ENCODE data around the gene SRRM2.

SRRM2 gene

GRCh38 chr16:2752035-2752849, at the start of gene SRRM2:
Gene SRRM2 (plus strand): TSS chr16:2752638. CDS start chr16:2756365, 3,727 bp downstream.
- peaks cover 8 to 50% (median 47%) of the 10 kb centered on the region in 5 donors for H3K4me1 ChIP-seq (ENCODE audit: control insufficient read depth in 5 of 5, insufficient read depth in 5 of 5, low read length in 5 of 5)

GRCh38 chr16:2702871-2703745, 49.3 kb upstream of the SRRM2 start:
- Histone ChIP-seq H3K27ac (ENCODE audit: low read depth, low read length) (no peak overlapping the region), H3K4me1 (ENCODE audit: control insufficient read depth in 5 of 5, insufficient read depth in 5 of 5, low read length in 5 of 5) (no peaks in the 10 kb centered on the region), H3K36me3 (ENCODE audit: control insufficient read depth in 5 of 5, insufficient read depth in 5 of 5, low read length in 5 of 5) (peaks cover 0 to 97% (median 90%) of the 10 kb centered on the region in 5 donors), H3K9ac (ENCODE audit: low read length in 5 of 5) (no peak overlapping the region), H3K9me3 (ENCODE audit: control insufficient read depth in 5 of 5, low read length in 5 of 5) (no peaks in the 10 kb centered on the region), H3K27me3 (ENCODE audit: control insufficient read depth in 5 of 5, insufficient read depth in 4 of 5, low read length in 5 of 5) (no peaks in the 10 kb centered on the region), H3K4me3 (ENCODE audit: low read depth in 1 of 5, low read length in 5 of 5) (no peak overlapping the region)

More at GRCh38 chr16:2752035-2752849, at the start of gene SRRM2:
- peak within 1 kb of the TSS; percentile 94 for H3K27ac ChIP-seq (ENCODE audit: low read depth, low read length)
- H3K36me3 ChIP-seq (ENCODE audit: control insufficient read depth in 5 of 5, insufficient read depth in 5 of 5, low read length in 5 of 5), result peaks cover 0 to 10% (median under 1%) of the 10 kb centered on the region in 5 donors
- H3K27me3 ChIP-seq (ENCODE audit: control insufficient read depth in 5 of 5, insufficient read depth in 4 of 5, low read length in 5 of 5), result no peaks in the 10 kb centered on the region
- peak within 1 kb of the TSS; percentile 85 to 97 (median 93) for H3K9ac ChIP-seq (ENCODE audit: low read length in 5 of 5)
- H3K4me3 ChIP-seq (ENCODE audit: low read depth in 1 of 5, low read length in 5 of 5), result peak within 1 kb of the TSS; percentile 73 to 89 (median 84)
- no peaks in the 10 kb centered on the region for H3K9me3 ChIP-seq (ENCODE audit: control insufficient read depth in 5 of 5, low read length in 5 of 5)

- Histone ChIP-seq H3K27ac (ENCODE audit: low read depth, low read length) (no peak overlapping the region), H3K36me3 (ENCODE audit: control insufficient read depth in 5 of 5, insufficient read depth in 5 of 5, low read length in 5 of 5) (peaks cover 0 to 95% (median 84%) of the 10 kb centered on the region in 5 donors)
These were observed 48.1 kb upstream of the SRRM2 start for GRCh38 chr16:2704166-2704982.

GRCh38 chr16:2704983-2705275, 47.5 kb upstream of the SRRM2 start:
- no peak overlapping the region for H3K4me3 ChIP-seq (ENCODE audit: low read depth in 1 of 5, low read length in 5 of 5)
- H3K9me3 ChIP-seq (ENCODE audit: control insufficient read depth in 5 of 5, low read length in 5 of 5), result no peaks in the 10 kb centered on the region
- no peaks in the 10 kb centered on the region for H3K27me3 ChIP-seq (ENCODE audit: control insufficient read depth in 5 of 5, insufficient read depth in 4 of 5, low read length in 5 of 5)
- H3K9ac ChIP-seq (ENCODE audit: low read length in 5 of 5), result no peak overlapping the region
- no peaks in the 10 kb centered on the region for H3K4me1 ChIP-seq (ENCODE audit: control insufficient read depth in 5 of 5, insufficient read depth in 5 of 5, low read length in 5 of 5)
- peaks cover 0 to 95% (median 80%) of the 10 kb centered on the region in 5 donors for H3K36me3 ChIP-seq (ENCODE audit: control insufficient read depth in 5 of 5, insufficient read depth in 5 of 5, low read length in 5 of 5)
- no peak overlapping the region for H3K27ac ChIP-seq (ENCODE audit: low read depth, low read length)

More at GRCh38 chr16:2704166-2704982, 48.1 kb upstream of the SRRM2 start:
- H3K4me3 ChIP-seq (ENCODE audit: low read depth in 1 of 5, low read length in 5 of 5), result no peak overlapping the region
- H3K27me3 ChIP-seq (ENCODE audit: control insufficient read depth in 5 of 5, insufficient read depth in 4 of 5, low read length in 5 of 5), result no peaks in the 10 kb centered on the region
- no peaks in the 10 kb centered on the region for H3K4me1 ChIP-seq (ENCODE audit: control insufficient read depth in 5 of 5, insufficient read depth in 5 of 5, low read length in 5 of 5)
- no peaks in the 10 kb centered on the region for H3K9me3 ChIP-seq (ENCODE audit: control insufficient read depth in 5 of 5, low read length in 5 of 5)
- no peak overlapping the region for H3K9ac ChIP-seq (ENCODE audit: low read length in 5 of 5)

GRCh38 chr16:2705351-2705750, 47.1 kb upstream of the SRRM2 start:
- no peaks in the 10 kb centered on the region for H3K27me3 ChIP-seq (ENCODE audit: control insufficient read depth in 5 of 5, insufficient read depth in 4 of 5, low read length in 5 of 5)
- peaks cover 0 to 95% (median 79%) of the 10 kb centered on the region in 5 donors for H3K36me3 ChIP-seq (ENCODE audit: control insufficient read depth in 5 of 5, insufficient read depth in 5 of 5, low read length in 5 of 5)
- H3K9ac ChIP-seq (ENCODE audit: low read length in 5 of 5), result no peak overlapping the region
- H3K9me3 ChIP-seq (ENCODE audit: control insufficient read depth in 5 of 5, low read length in 5 of 5), result no peaks in the 10 kb centered on the region
- H3K4me3 ChIP-seq (ENCODE audit: low read depth in 1 of 5, low read length in 5 of 5), result no peak overlapping the region
- no peaks in the 10 kb centered on the region for H3K4me1 ChIP-seq (ENCODE audit: control insufficient read depth in 5 of 5, insufficient read depth in 5 of 5, low read length in 5 of 5)
- H3K27ac ChIP-seq (ENCODE audit: low read depth, low read length), result no peak overlapping the region

- H3K27ac ChIP-seq (ENCODE audit: low read depth, low read length), result no peak overlapping the region
- H3K9me3 ChIP-seq (ENCODE audit: control insufficient read depth in 5 of 5, low read length in 5 of 5), result no peaks in the 10 kb centered on the region
- no peak overlapping the region for H3K9ac ChIP-seq (ENCODE audit: low read length in 5 of 5)
- H3K4me3 ChIP-seq (ENCODE audit: low read depth in 1 of 5, low read length in 5 of 5), result no peak overlapping the region
- H3K27me3 ChIP-seq (ENCODE audit: control insufficient read depth in 5 of 5, insufficient read depth in 4 of 5, low read length in 5 of 5), result no peaks in the 10 kb centered on the region
- H3K4me1 ChIP-seq (ENCODE audit: control insufficient read depth in 5 of 5, insufficient read depth in 5 of 5, low read length in 5 of 5), result no peaks in the 10 kb centered on the region
- H3K36me3 ChIP-seq (ENCODE audit: control insufficient read depth in 5 of 5, insufficient read depth in 5 of 5, low read length in 5 of 5), result peaks cover 0 to 91% (median 72%) of the 10 kb centered on the region in 5 donors
These were observed 46.4 kb upstream of the SRRM2 start for GRCh38 chr16:2706085-2706484.

- H3K9ac ChIP-seq (ENCODE audit: low read length in 5 of 5), result no peak overlapping the region
- H3K9me3 ChIP-seq (ENCODE audit: control insufficient read depth in 5 of 5, low read length in 5 of 5), result no peaks in the 10 kb centered on the region
- H3K4me3 ChIP-seq (ENCODE audit: low read depth in 1 of 5, low read length in 5 of 5), result no peak overlapping the region
- H3K4me1 ChIP-seq (ENCODE audit: control insufficient read depth in 5 of 5, insufficient read depth in 5 of 5, low read length in 5 of 5), result no peaks in the 10 kb centered on the region
- no peaks in the 10 kb centered on the region for H3K27me3 ChIP-seq (ENCODE audit: control insufficient read depth in 5 of 5, insufficient read depth in 4 of 5, low read length in 5 of 5)
- H3K27ac ChIP-seq (ENCODE audit: low read depth, low read length), result no peak overlapping the region
- peaks cover 0 to 84% (median 67%) of the 10 kb centered on the region in 5 donors for H3K36me3 ChIP-seq (ENCODE audit: control insufficient read depth in 5 of 5, insufficient read depth in 5 of 5, low read length in 5 of 5)
These were observed 45.7 kb upstream of the SRRM2 start for GRCh38 chr16:2706611-2707311.

GRCh38 chr16:2707368-2708289, 44.8 kb upstream of the SRRM2 start:
- peaks cover 0 to 75% (median 59%) of the 10 kb centered on the region in 5 donors for H3K36me3 ChIP-seq (ENCODE audit: control insufficient read depth in 5 of 5, insufficient read depth in 5 of 5, low read length in 5 of 5)
- no peaks in the 10 kb centered on the region for H3K4me1 ChIP-seq (ENCODE audit: control insufficient read depth in 5 of 5, insufficient read depth in 5 of 5, low read length in 5 of 5)
- no peak overlapping the region for H3K4me3 ChIP-seq (ENCODE audit: low read depth in 1 of 5, low read length in 5 of 5)
- no peak overlapping the region for H3K9ac ChIP-seq (ENCODE audit: low read length in 5 of 5)
- no peaks in the 10 kb centered on the region for H3K9me3 ChIP-seq (ENCODE audit: control insufficient read depth in 5 of 5, low read length in 5 of 5)
- no peaks in the 10 kb centered on the region for H3K27me3 ChIP-seq (ENCODE audit: control insufficient read depth in 5 of 5, insufficient read depth in 4 of 5, low read length in 5 of 5)
- no peak overlapping the region for H3K27ac ChIP-seq (ENCODE audit: low read depth, low read length)
